Trophoblast cell (in vitro differentiated cells and primary cell): ENCODE measurements around the gene KDELR1.

Experiments used
- DNase-seq, 2 donors: peaks; one replicate each; pipeline ENCODE4 v3.0.0-alpha.2; 2016
- H2AFZ ChIP-seq: 2 replicates; pipeline ENCODE4 v1.6.1; 2013; ENCODE audit warnings: low read length, moderate library complexity, mild to moderate bottlenecking; ENCODE audit not compliant: insufficient read depth, poor library complexity
- H2AK5ac ChIP-seq: 2 replicates; pipeline ENCODE4 v1.6.1; 2013; ENCODE audit warnings: mild to moderate bottlenecking, low read length
- H2BK120ac ChIP-seq: 2 replicates; pipeline ENCODE4 v1.6.1; 2013; ENCODE audit warnings: low read length, mild to moderate bottlenecking, moderate library complexity; ENCODE audit not compliant: insufficient read depth, poor library complexity
- H2BK12ac ChIP-seq: 2 replicates; pipeline ENCODE4 v1.6.1; 2013; ENCODE audit warnings: mild to moderate bottlenecking, low read length, moderate library complexity
- H2BK5ac ChIP-seq: 2 replicates; pipeline ENCODE4 v1.6.1; 2013; ENCODE audit warnings: low read length, low read depth, moderate library complexity, mild to moderate bottlenecking; ENCODE audit not compliant: poor library complexity
- H3K14ac ChIP-seq: 2 replicates; pipeline ENCODE4 v1.6.1; 2013; ENCODE audit warnings: mild to moderate bottlenecking, low read length
- H3K18ac ChIP-seq: 2 replicates; pipeline ENCODE4 v1.6.1; 2013; ENCODE audit warnings: mild to moderate bottlenecking, low read length
- H3K23ac ChIP-seq: 2 replicates; pipeline ENCODE4 v1.6.1; 2013; ENCODE audit warnings: low read length
- H3K27ac ChIP-seq: 2 replicates; pipeline ENCODE4 v1.5.1; 2013; ENCODE audit warnings: low read depth, mild to moderate bottlenecking, inconsistent platforms, low read length, moderate library complexity
- H3K27me3 ChIP-seq: 2 replicates; pipeline ENCODE4 v1.6.1; 2013; ENCODE audit warnings: inconsistent platforms, mild to moderate bottlenecking, low read length, moderate library complexity; ENCODE audit not compliant: insufficient read depth
- H3K36me3 ChIP-seq, 2 experiments: 1 replicate in 1 of 2; 2 replicates in 1 of 2; pipeline ENCODE4 v1.6.1; 2013; ENCODE audit warnings: low read length in 2 of 2, mild to moderate bottlenecking in 2 of 2, moderate library complexity in 1 of 2; ENCODE audit not compliant: insufficient read depth in 2 of 2, control insufficient read depth in 1 of 2
- H3K4ac ChIP-seq: 2 replicates; pipeline ENCODE4 v1.6.1; 2013; ENCODE audit warnings: low read depth, mild to moderate bottlenecking, low read length, moderate library complexity
- H3K4me1 ChIP-seq, 2 experiments: 1 replicate in 1 of 2; 2 replicates in 1 of 2; pipeline ENCODE4 v1.6.1; 2013; ENCODE audit warnings: low read length in 2 of 2, mild to moderate bottlenecking in 2 of 2, moderate library complexity in 1 of 2; ENCODE audit not compliant: insufficient read depth in 2 of 2, control insufficient read depth in 1 of 2
- H3K4me2 ChIP-seq: 2 replicates; pipeline ENCODE4 v1.6.1; 2013; ENCODE audit warnings: inconsistent platforms, mild to moderate bottlenecking, low read length, moderate library complexity
- H3K4me3 ChIP-seq: 2 replicates; pipeline ENCODE4 v1.5.1; 2013; ENCODE audit warnings: mild to moderate bottlenecking, low read depth, low read length, inconsistent platforms
- H3K79me1 ChIP-seq: one replicate; pipeline ENCODE4 v1.6.1; 2013; ENCODE audit warnings: low read length
- H3K79me2 ChIP-seq: 2 replicates; pipeline ENCODE4 v1.6.1; 2013; ENCODE audit warnings: low read length, mild to moderate bottlenecking; ENCODE audit not compliant: control insufficient read depth, insufficient read depth, poor library complexity
- H3K9ac ChIP-seq: 2 replicates; pipeline ENCODE4 v1.6.1; 2013; ENCODE audit warnings: mild to moderate bottlenecking, low read length
- H3K9me3 ChIP-seq: 2 replicates; pipeline ENCODE4 v1.6.1; 2013; ENCODE audit warnings: low read depth, mild to moderate bottlenecking, control low read depth, inconsistent platforms, low read length; ENCODE audit not compliant: insufficient read depth
- H4K12ac ChIP-seq: 2 replicates; pipeline ENCODE4 v1.6.1; 2013; ENCODE audit warnings: low read depth, mild to moderate bottlenecking, low read length, moderate library complexity
- H4K8ac ChIP-seq: 2 replicates; pipeline ENCODE4 v1.6.1; 2013; ENCODE audit warnings: low read depth, mild to moderate bottlenecking, low read length, moderate library complexity
- H4K91ac ChIP-seq: one replicate; pipeline ENCODE4 v1.6.1; 2013; ENCODE audit warnings: low read depth, mild to moderate bottlenecking, low read length, moderate library complexity
- WGBS: extraction: QIAGEN DNeasy Blood & Tissue Kit; methylation state at CpG from one replicate; pipeline ENCODE4 v1.1.7; 2013; ENCODE audit warnings: missing lambda C conversion rate; ENCODE audit not compliant: insufficient read length, insufficient coverage; ENCODE audit errors: extremely low coverage; 5-methylcytosine and 5-hydroxymethylcytosine counted together

Gene KDELR1

GRCh38 chr19:48333467-48334384, 57.6 kb downstream of the KDELR1 start:
- H2AK5ac ChIP-seq, result peak overlapping the region; percentile 42
- H2BK5ac ChIP-seq, result peak overlapping the region; percentile 7
- peak overlapping the region; percentile 66 for H3K4me2 ChIP-seq
- H2BK120ac ChIP-seq, result peak overlapping the region; percentile 45
- peak overlapping the region; percentile 64 for H4K91ac ChIP-seq
- H3K18ac ChIP-seq, result peak overlapping the region; percentile 5
- H3K36me3 ChIP-seq, result peaks cover 0 to 2% of the 10 kb centered on the region in 2 experiments
- H4K8ac ChIP-seq, result peak overlapping the region; percentile 84
- H3K4me1 ChIP-seq, result peaks cover 15 to 21% of the 10 kb centered on the region in 2 experiments
- H3K79me2 ChIP-seq, result peaks cover 3% of the 10 kb centered on the region
- H4K12ac ChIP-seq, result peak overlapping the region; percentile 0
- H3K9ac ChIP-seq, result peak overlapping the region; percentile 4
- H3K27me3 ChIP-seq, result no peaks in the 10 kb centered on the region
- H3K9me3 ChIP-seq, result no peaks in the 10 kb centered on the region
- peak overlapping the region; percentile 32 for H2AFZ ChIP-seq
- peak; percentile 95 to 96 for DNase-seq
- peaks cover 17% of the 10 kb centered on the region for H3K79me1 ChIP-seq
- no peak overlapping the region for H3K23ac ChIP-seq
- peak overlapping the region; percentile 56 for H3K4me3 ChIP-seq
- H3K14ac ChIP-seq, result peak overlapping the region; percentile 83
- WGBS, result no CpG with 5 or more reads among the region's 54 CpGs
- H2BK12ac ChIP-seq, result peak overlapping the region; percentile 41
- peak overlapping the region; percentile 42 for H3K27ac ChIP-seq
- H3K4ac ChIP-seq, result no peak overlapping the region

- peak overlapping the region; percentile 41 for H2BK12ac ChIP-seq
- peak; percentile 95 to 98 for DNase-seq
- H3K79me2 ChIP-seq, result peaks cover 3% of the 10 kb centered on the region
- H3K27me3 ChIP-seq, result no peaks in the 10 kb centered on the region
- peak overlapping the region; percentile 56 for H3K4me3 ChIP-seq
- H3K79me1 ChIP-seq, result peaks cover 17% of the 10 kb centered on the region
- H3K4ac ChIP-seq, result no peak overlapping the region
- peak overlapping the region; percentile 7 for H2BK5ac ChIP-seq
- peak overlapping the region; percentile 66 for H3K4me2 ChIP-seq
- no peak overlapping the region for H3K9ac ChIP-seq
- H3K23ac ChIP-seq, result no peak overlapping the region
- H2AK5ac ChIP-seq, result peak overlapping the region; percentile 8
- H2BK120ac ChIP-seq, result peak overlapping the region; percentile 45
- peaks cover 15 to 21% of the 10 kb centered on the region in 2 experiments for H3K4me1 ChIP-seq
- peaks cover 0 to 2% of the 10 kb centered on the region in 2 experiments for H3K36me3 ChIP-seq
- H2AFZ ChIP-seq, result peak overlapping the region; percentile 28
- WGBS, result no CpG with 5 or more reads among the region's 25 CpGs
- peak overlapping the region; percentile 5 for H3K18ac ChIP-seq
- peak overlapping the region; percentile 21 for H3K14ac ChIP-seq
- H4K8ac ChIP-seq, result peak overlapping the region; percentile 59
- H4K12ac ChIP-seq, result peak overlapping the region; percentile 0
- peak overlapping the region; percentile 81 for H3K27ac ChIP-seq
- H3K9me3 ChIP-seq, result no peaks in the 10 kb centered on the region
- peak overlapping the region; percentile 33 for H4K91ac ChIP-seq
Measured at GRCh38 chr19:48332662-48333466, 58.5 kb downstream of the KDELR1 start.
